Esophagus muscularis mucosa (tissue), 4 donors: ENCODE results near the gene CREBL2. TPM values are rescaled to one million over a fixed set of nuclear protein-coding genes. Genes with fewer than 3 reads are reported as not detected.

Experiments
- DNase-seq: peaks from one replicate; pipeline ENCODE4 v3.0.0-alpha.2; 2017; ENCODE audit errors: extremely low spot score
- H3K27ac ChIP-seq, 4 donors: fragments of 200-600 bp; sonication (generic); replicated peaks in 1 of 4; 1 replicate in 3 of 4; 2 replicates in 1 of 4; pipeline ENCODE4 v1.5.1; 2016 to 2019; ENCODE audit warnings: mild to moderate bottlenecking in 1 of 4
- H3K27me3 ChIP-seq, 4 donors: fragments of 200-600 bp; sonication (generic); one replicate each; pipeline versions ENCODE4 v1.5.1 to v1.6.0; 2016 to 2019
- H3K36me3 ChIP-seq, 4 donors: fragments of 200-600 bp; sonication (generic); one replicate each; pipeline ENCODE4 v1.5.1; 2016 to 2019
- H3K4me1 ChIP-seq, 4 donors: fragments of 200-600 bp; sonication (generic); one replicate each; pipeline ENCODE4 v1.5.1; 2016 to 2019
- H3K4me3 ChIP-seq, 4 donors: fragments of 200-600 bp; sonication (generic); 1 replicate in 2 of 4; 2 replicates in 2 of 4; pipeline ENCODE4 v1.5.1; 2016 to 2019; ENCODE audit warnings: mild to moderate bottlenecking in 4 of 4, moderate library complexity in 1 of 4
- H3K9me3 ChIP-seq, 4 donors: fragments of 200-600 bp; sonication (generic); 1 replicate in 3 of 4; 2 replicates in 1 of 4; pipeline ENCODE4 v1.5.1; 2016 to 2019
- EP300 ChIP-seq: sonication (generic); formaldehyde crosslinking; IDR thresholded peaks from one replicate; pipeline ENCODE4 v1.6.1; 2017; ENCODE audit warnings: antibody characterized with exemption
- POLR2A ChIP-seq: fragments of 450-650 bp; IDR thresholded peaks from one replicate; pipeline ENCODE4 v1.6.1; 2017; ENCODE audit warnings: antibody characterized with exemption, moderate library complexity, mild to moderate bottlenecking, low read depth
- POLR2AphosphoS5 ChIP-seq, 2 donors: sonication (generic); formaldehyde crosslinking; IDR thresholded peaks; one replicate each; pipeline ENCODE4 v1.6.1; 2017; ENCODE audit warnings: antibody characterized with exemption in 2 of 2
- WGBS: methylation state at CpG from one replicate; pipeline ENCODE4 v1.1.5; 2018; 5-methylcytosine and 5-hydroxymethylcytosine counted together
- intact Hi-C: fragments of 100-400 bp; cut with DNase I; formaldehyde crosslinking; loops from one replicate; pipeline ENCODE4 v1.15.1; 2023
- total RNA-seq, 4 donors: library from RNA; depleted of rRNA; stranded (reverse); fragments of >200 nt; gene quantifications; one replicate each; pipeline versions ENCODE4 v1.1.0 to v1.2.1, GENCODE V29; 2016
- TF ChIP-seq, protein P1 (sequence below), 3 experiments: fragments of 200-600 bp in 2 of 3; fragments of 450-650 bp in 1 of 3; sonication (generic) in 2 of 3; IDR thresholded peaks; one replicate each; pipeline ENCODE4 v1.5.1; 2017 to 2019; ENCODE audit warnings: antibody characterized with exemption in 3 of 3, mild to moderate bottlenecking in 2 of 3, moderate library complexity in 1 of 3

CREBL2 gene
- total RNA-seq, 4 donors from 2014 or later = 33.0 to 53.5 (median 45.9) TPM

- Histone ChIP-seq H3K36me3 (no peaks in the 10 kb centered on the region), H3K27me3 (no peaks in the 10 kb centered on the region), H3K9me3 (no peaks in the 10 kb centered on the region), H3K4me3 (no peak overlapping the region), H3K4me1 (peaks cover 0 to 7% (median 0%) of the 10 kb centered on the region in 4 donors), H3K27ac (no peak overlapping the region)
- TF ChIP-seq EP300 (no peak), POLR2A (no peak), POLR2AphosphoS5 (IDR thresholded peaks at IDR 0.05) (no peak)
- TF ChIP-seq, protein P1, sequence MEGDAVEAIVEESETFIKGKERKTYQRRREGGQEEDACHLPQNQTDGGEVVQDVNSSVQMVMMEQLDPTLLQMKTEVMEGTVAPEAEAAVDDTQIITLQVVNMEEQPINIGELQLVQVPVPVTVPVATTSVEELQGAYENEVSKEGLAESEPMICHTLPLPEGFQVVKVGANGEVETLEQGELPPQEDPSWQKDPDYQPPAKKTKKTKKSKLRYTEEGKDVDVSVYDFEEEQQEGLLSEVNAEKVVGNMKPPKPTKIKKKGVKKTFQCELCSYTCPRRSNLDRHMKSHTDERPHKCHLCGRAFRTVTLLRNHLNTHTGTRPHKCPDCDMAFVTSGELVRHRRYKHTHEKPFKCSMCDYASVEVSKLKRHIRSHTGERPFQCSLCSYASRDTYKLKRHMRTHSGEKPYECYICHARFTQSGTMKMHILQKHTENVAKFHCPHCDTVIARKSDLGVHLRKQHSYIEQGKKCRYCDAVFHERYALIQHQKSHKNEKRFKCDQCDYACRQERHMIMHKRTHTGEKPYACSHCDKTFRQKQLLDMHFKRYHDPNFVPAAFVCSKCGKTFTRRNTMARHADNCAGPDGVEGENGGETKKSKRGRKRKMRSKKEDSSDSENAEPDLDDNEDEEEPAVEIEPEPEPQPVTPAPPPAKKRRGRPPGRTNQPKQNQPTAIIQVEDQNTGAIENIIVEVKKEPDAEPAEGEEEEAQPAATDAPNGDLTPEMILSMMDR (IDR thresholded peaks at IDR 0.05) = no peak
- no peak for DNase-seq
- intact Hi-C loops = no loop called here
These were observed 70.6 kb downstream of the CREBL2 start for GRCh38 chr12:12682284-12682683.

DNA sequence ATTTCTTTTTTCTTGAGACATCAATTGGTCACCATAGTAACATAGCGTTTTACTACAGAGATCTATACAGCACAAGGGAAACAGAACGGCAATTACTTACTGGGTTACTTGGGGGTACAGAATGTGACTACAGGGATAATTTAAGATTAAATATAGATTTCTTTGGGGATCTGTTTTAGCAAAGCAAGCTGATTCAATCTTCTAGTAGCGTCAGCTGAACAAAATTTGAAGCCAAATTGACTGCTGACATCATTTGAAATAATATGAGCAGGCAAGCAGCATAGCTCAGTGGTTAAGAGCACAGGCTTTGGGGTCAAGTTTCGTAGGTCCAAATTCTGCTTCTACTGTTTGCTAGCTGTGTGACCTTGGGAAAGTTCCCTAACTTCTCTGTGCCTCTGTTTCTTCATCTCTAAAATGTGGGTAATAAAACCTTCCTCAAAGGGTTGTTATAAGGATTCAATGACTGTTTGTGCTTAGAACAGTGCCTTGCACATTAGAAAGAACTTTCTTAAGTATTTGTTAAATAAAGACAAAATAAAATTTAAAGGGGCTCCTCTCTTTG lies 71.5 kb downstream of the CREBL2 start:
- 88% methylated on average over 4 of the region's 4 CpGs for WGBS
- intact Hi-C loops = no loop called here
- H3K4me1 ChIP-seq = peaks cover 0 to 7% (median 0%) of the 10 kb centered on the region in 4 donors

DNA sequence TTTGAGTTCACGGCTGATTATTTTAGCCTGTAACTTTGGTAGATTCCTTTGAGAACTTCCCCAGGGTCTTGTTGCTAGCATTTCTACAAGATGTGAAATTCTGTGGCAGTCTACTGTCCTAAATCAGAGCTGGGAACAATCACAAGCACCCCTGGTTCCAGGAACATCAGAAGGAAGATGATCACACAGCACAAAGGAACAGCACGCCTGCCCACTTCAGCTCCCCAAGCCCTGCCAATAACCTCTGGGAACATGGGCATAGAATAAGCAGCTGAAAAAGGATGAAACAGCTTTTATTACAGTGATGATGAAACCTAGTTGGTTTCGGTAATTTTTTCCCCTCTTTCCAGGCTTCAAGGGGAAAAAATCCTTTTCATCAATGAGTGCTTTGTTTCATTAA lies 72.0 kb downstream of the CREBL2 start:
- Histone ChIP-seq H3K27me3 (no peaks in the 10 kb centered on the region), H3K27ac (no peak overlapping the region), H3K4me1 (peaks cover 0 to 7% (median 0%) of the 10 kb centered on the region in 4 donors), H3K9me3 (no peaks in the 10 kb centered on the region), H3K36me3 (no peaks in the 10 kb centered on the region), H3K4me3 (no peak overlapping the region)
- 52% methylated on average over 3 of the region's 3 CpGs for WGBS
- DNase-seq = no peak
- TF ChIP-seq POLR2AphosphoS5 (IDR thresholded peaks at IDR 0.05) (no peak), POLR2A (no peak), EP300 (no peak)
- TF ChIP-seq, protein P1 (IDR thresholded peaks at IDR 0.05) = no peak
- intact Hi-C loops = no loop called here

More for the DNA sequence above, 71.5 kb downstream of the CREBL2 start:
- Histone ChIP-seq H3K27ac (no peak overlapping the region), H3K4me3 (no peak overlapping the region), H3K9me3 (no peaks in the 10 kb centered on the region), H3K27me3 (no peaks in the 10 kb centered on the region), H3K36me3 (no peaks in the 10 kb centered on the region)
- no peak for DNase-seq
- TF ChIP-seq, protein P1 (IDR thresholded peaks at IDR 0.05) = no peak
- no peak for TF ChIP-seq POLR2A
- no peak for TF ChIP-seq POLR2AphosphoS5 (IDR thresholded peaks at IDR 0.05)
- TF ChIP-seq EP300 = no peak

GRCh38 chr12:12684375-12685106 lies 72.9 kb downstream of the CREBL2 start:
- Histone ChIP-seq H3K4me1 (peaks cover 0 to 7% (median 0%) of the 10 kb centered on the region in 4 donors), H3K36me3 (no peaks in the 10 kb centered on the region), H3K4me3 (no peak overlapping the region), H3K27me3 (no peaks in the 10 kb centered on the region), H3K27ac (no peak overlapping the region), H3K9me3 (no peaks in the 10 kb centered on the region)
- no peak for TF ChIP-seq EP300
- TF ChIP-seq, protein P1 (IDR thresholded peaks at IDR 0.05) = no peak
- TF ChIP-seq POLR2AphosphoS5 (IDR thresholded peaks at IDR 0.05) = no peak
- no peak for TF ChIP-seq POLR2A
- WGBS = 4% methylated on average over 5 of the region's 5 CpGs
- intact Hi-C loops = no loop called here
- no peak for DNase-seq
